Measurements from ENCODE around the gene TMEM266. TPM values are rescaled to one million over a fixed set of nuclear protein-coding genes. Genes with fewer than 3 reads are reported as not detected.
A peak's percentile ranks its signal among the peaks of the same experiment; 100 is the strongest.

TMEM266 gene
- polyA plus RNA-seq, 1 donor from 2014 or later, result 0.20 TPM

DNA sequence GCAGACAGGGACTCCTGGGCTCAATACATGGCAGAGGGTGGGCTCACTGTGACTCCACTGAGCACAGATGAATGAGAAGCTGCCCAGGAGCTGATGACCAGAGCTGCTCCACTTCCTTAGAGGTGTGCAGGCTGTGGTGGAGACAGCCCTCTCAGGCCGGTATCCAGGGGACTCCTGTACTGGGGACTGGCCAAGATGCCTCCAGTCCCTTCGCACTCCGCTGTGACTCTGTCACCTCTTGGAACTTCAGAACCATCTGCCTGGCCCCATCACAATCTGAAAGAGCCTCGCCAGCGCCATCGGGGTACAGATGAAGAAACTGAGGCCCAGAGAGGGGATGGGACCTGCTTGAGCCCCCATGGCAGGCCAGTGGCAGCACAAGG lies 140.3 kb downstream of the TMEM266 start:
- H3K4me3 Mint-ChIP-seq, result no peak overlapping the region
- no peaks in the 10 kb centered on the region for H3K9me3 Mint-ChIP-seq
- peak overlapping the region in 1 of 3 donors; percentile 53 for H3K27ac Mint-ChIP-seq
- peaks cover 4 to 17% (median 9%) of the 10 kb centered on the region in 3 donors for H3K4me1 Mint-ChIP-seq
- H3K27me3 Mint-ChIP-seq, result no peaks in the 10 kb centered on the region
- H3K36me3 Mint-ChIP-seq, result peaks cover 1% of the 10 kb centered on the region

DNA sequence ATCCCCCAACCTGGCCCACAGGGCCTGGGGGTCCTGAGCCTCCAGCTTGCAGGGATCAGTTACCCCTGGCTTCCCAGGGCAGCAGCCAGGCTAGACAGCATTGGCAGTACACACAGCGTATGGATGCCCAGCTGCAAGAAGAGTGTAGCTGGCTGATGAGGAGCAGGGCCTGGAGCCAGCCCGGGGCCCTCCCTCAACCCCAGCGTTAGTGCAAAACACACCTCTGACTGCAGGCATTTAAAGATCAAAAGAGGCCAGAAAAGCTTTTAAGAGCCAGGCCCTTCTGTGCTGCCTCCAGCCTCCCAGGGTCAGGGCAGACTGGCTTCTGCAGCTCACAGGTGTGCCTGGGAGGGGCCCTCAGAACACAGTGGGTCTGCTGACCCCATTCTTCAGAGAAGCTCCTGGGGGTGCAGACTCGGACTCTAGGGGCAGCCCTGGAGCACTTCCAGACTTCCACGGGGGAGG lies 140.9 kb downstream of the TMEM266 start:
- Mint-ChIP-seq H3K27ac (peak overlapping the region in 2 of 3 donors; percentile 53 to 81), H3K9me3 (no peaks in the 10 kb centered on the region), H3K36me3 (peaks cover 1% of the 10 kb centered on the region), H3K4me3 (peak overlapping the region in 1 of 4 donors; percentile 23), H3K27me3 (no peaks in the 10 kb centered on the region), H3K4me1 (peaks cover 4 to 16% (median 9%) of the 10 kb centered on the region in 3 donors)

DNA sequence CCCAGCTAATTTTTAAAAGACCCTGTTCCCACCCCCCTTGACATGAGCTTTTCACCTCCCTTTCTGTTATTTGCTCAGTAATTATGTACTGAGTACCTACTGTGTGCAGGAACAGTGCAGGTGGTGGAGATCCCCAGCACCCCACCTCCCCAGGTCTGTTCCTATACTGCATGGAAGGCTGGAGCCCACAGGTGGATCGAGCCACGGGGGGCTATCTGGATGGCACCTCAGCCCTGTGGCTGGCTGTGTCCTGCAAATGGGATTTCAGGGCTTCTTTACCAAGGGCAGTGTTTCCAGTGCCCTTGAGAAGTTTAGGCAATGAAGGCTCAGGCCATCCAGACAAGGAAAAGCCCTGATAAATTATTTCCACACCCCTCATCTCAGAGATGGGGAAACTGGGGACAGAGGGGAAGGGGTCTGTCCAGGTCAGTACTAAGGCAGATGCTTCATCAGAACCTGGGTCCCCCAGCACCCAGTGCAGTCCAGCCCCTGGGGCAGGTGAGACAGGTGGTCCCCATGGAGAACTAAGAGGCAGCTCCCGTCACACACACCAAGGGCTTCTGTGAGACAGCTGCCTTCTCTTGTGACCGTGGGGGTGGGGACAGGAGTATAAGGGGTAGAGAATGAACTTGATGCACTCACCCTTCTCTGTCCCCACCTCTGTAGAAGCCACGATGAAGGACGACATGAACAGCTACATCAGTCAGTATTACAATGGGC lies 141.9 kb downstream of the TMEM266 start:
- no peak overlapping the region for H3K27ac Mint-ChIP-seq

DNA sequence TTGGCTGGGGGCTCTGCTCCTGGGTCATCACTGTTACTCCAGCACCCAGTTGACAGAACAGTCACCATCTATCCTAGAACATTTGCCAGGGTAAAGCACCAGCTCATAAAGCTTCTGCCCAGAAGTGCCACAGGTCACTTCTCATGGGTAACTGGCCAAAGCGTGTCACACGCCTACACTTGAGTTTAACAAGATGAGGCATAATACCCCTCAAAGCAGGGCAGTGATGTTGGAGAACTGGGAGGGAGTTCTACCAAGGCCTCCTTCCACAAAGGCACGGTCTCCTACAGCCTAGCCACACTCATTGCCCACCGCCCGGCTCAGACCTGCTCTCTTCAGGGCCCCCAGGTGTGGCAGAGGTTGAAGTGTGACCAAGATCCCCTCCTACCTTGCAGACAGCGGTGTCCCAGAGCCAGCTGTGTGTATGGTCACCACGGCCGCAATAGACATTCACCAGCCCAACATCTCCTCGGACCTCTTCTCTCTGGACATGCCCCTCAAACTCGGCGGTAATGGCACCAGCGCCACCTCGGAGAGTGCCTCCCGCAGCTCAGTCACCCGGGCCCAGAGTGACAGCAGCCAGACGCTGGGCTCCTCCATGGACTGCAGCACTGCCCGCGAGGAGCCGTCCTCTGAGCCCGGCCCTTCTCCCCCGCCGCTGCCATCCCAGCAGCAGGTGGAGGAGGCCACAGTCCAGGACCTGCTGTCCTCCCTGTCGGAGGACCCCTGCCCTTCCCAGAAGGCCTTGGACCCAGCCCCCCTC lies 143.7 kb downstream of the TMEM266 start:
- Mint-ChIP-seq H3K9me3 (no peaks in the 10 kb centered on the region), H3K36me3 (peaks cover 3% of the 10 kb centered on the region), H3K27ac (no peak overlapping the region), H3K4me3 (no peak overlapping the region), H3K27me3 (no peaks in the 10 kb centered on the region), H3K4me1 (peaks cover 0 to 1% (median 0%) of the 10 kb centered on the region in 3 donors)

More for the DNA sequence above, 141.9 kb downstream of the TMEM266 start:
- Mint-ChIP-seq H3K4me1 (peaks cover 4 to 10% (median 8%) of the 10 kb centered on the region in 3 donors), H3K9me3 (no peaks in the 10 kb centered on the region), H3K4me3 (no peak overlapping the region), H3K36me3 (peaks cover 3% of the 10 kb centered on the region), H3K27me3 (no peaks in the 10 kb centered on the region)

DNA sequence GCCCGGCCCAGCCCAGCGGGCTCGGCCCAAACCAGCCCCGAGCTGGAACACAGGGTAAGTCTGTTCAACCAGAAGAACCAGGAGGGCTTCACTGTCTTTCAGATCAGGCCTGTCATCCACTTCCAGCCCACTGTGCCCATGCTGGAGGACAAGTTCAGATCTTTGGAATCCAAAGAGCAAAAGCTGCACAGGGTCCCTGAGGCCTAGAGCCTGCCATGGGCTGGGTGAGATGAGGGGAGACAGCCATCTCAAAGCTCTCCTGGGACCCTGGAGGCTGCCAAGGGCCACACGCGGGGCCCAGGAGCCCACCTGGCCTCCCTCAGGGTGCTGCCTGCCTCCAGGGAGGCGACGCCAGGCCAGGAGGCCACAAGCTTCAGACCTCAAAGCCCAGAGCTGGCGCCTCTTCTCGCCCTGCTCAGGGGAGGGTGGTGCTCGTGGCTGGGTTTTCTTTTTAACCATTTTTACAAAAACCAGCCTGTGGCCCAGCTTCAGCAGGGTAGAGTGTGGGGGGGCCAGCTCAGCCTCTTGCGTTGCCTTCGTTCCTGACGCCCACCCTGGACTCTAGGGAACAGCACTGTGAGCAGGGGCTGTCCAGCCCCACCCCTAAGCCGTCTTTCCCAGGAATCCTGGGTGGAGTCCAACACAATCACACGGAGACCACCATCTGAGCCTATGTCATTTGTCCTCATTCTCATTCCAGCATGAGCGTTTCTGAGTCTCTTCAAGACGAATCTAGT lies 144.5 kb downstream of the TMEM266 start:
- Mint-ChIP-seq H3K27ac (no peak overlapping the region), H3K36me3 (peaks cover 3% of the 10 kb centered on the region), H3K4me3 (no peak overlapping the region), H3K27me3 (no peaks in the 10 kb centered on the region), H3K9me3 (no peaks in the 10 kb centered on the region), H3K4me1 (peaks cover 0 to 1% (median 0%) of the 10 kb centered on the region in 3 donors)

DNA sequence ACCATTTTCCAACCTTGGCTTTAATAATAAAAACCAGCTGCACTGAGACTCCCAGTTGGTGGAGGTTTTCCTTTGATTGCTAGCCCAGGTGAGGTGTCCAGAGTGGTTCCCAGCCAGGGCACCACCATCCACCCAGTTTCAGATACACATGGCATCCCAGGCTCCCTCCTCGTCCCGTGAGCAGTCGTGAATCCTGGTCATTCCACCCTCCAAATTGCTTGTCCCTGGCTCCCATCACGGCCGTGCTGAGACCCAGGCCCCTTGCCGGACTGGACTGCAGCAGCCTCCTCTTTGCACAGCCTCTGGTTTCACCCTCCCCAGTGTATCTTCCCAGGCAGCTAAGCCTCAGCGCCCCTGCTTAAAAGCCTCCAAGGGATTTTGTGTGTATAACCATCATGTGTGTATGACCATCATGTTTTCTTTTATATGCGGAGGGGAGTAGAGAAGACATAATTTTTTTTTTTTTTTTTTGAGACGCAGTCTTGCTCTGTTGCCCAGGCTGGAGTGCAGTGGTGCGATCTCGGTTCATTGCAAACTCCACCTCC lies 145.2 kb downstream of the TMEM266 start:
- Mint-ChIP-seq H3K4me1 (peaks cover 0 to 1% (median 0%) of the 10 kb centered on the region in 3 donors), H3K27me3 (no peaks in the 10 kb centered on the region), H3K36me3 (peaks cover 6% of the 10 kb centered on the region), H3K9me3 (no peaks in the 10 kb centered on the region), H3K4me3 (no peak overlapping the region), H3K27ac (no peak overlapping the region)

DNA sequence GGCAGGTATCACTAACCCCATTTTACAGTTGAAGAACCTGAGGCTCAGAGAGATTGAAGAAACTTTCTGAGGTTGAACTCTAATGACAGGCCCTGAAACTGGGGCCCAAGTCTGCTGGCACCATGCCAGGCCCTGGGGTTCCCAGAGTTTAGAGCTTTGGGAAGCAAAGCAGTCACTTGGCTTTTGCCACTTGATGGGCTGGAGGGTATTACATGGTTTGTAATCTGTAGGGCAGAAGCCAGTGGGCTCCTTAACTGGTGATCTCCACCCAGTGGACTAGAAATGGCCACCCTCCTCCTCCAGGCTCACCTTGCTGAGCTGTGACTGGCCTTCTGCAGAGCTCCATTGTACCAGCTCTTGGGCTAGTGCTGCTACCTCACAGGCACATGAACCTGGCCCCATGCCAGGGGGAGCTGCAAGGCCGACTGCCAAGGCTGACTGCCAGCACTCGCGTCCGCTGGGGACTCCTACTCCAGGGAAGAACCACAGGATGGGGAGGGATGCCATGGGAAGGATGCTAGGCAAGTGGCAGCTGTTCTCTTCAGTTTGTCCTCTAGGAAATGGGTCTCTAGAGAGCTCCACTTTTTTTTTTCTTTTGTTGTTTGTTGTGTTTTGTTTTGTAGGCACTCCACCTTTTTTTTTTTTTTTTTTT lies 146.7 kb downstream of the TMEM266 start:
- H3K9me3 Mint-ChIP-seq, result no peaks in the 10 kb centered on the region
- no peak overlapping the region for H3K4me3 Mint-ChIP-seq
- peaks cover 12% of the 10 kb centered on the region for H3K36me3 Mint-ChIP-seq
- peaks cover 0 to 1% (median 0%) of the 10 kb centered on the region in 3 donors for H3K4me1 Mint-ChIP-seq
- peak overlapping the region in 1 of 3 donors; percentile 63 for H3K27ac Mint-ChIP-seq
- no peaks in the 10 kb centered on the region for H3K27me3 Mint-ChIP-seq

DNA sequence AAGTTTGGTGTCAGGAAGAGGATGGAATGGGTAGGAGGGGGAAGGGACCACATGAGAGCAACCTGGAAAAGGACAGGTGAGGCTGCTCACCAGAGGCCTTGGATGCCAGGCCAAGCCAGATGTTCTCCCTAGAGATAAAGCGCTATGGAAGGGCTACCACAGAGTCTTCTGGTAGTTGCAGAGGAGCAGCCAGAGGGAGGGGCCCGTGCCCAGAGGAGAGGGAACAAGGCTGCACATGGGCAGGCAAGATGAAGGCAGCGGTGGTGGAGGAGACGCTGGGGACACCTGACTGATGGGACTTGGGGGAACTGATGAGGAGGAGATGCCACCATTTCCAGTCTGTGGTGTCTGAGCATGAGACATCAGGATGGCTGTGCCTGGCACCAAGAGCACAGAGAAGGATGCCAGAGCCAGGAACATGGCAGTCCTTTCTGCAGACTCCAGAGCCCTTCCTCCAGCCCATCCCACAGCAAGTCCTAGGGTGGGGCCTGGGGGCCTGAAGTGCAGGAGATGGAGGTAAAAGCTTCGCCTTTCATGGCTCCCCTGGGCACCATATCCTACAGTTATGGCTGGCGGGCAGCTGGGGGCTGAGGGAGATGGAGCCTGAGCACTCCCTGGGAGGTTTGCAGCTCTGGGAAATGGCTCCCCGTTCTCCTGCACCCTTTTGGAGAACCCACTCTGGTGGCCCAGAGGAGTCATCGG lies 148.4 kb downstream of the TMEM266 start:
- Mint-ChIP-seq H3K27me3 (no peaks in the 10 kb centered on the region), H3K9me3 (no peaks in the 10 kb centered on the region), H3K4me3 (no peak overlapping the region), H3K4me1 (no peaks in the 10 kb centered on the region), H3K27ac (peak overlapping the region in 1 of 3 donors; percentile 57), H3K36me3 (peaks cover 13% of the 10 kb centered on the region)

DNA sequence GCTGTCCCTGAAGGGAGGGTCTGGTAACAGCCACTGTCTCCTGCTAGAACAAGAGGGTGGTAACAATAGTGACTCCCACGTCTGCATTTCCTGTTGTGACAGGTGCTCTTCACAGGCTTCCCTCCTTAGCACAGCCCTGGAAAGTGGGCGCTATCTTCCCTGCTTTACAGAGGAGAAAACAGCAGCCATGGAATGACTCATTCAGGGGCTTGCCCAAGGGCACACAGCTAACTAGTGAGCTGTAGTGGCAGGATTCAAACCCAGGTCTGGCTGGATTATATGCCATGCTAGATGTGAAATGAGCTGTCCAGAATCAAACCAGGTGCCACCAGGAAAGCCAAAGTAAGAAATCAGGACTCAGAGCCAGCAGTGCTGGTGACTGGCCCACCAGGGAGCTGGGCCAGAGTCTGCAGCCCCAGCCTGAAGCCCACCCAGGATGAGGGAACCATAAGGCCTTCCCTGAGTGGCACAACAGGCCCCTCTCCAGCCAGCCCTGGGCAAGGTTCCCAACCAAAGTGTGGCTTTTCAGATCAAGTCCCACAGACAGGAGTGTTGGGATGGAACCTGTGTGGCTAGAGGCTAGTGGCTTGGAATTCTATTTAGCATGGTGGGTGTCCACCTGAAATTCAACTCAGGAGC lies 149.1 kb downstream of the TMEM266 start:
- Mint-ChIP-seq H3K27me3 (no peaks in the 10 kb centered on the region), H3K36me3 (peaks cover 15% of the 10 kb centered on the region), H3K9me3 (no peaks in the 10 kb centered on the region), H3K27ac (no peak overlapping the region), H3K4me1 (no peaks in the 10 kb centered on the region), H3K4me3 (no peak overlapping the region)

DNA sequence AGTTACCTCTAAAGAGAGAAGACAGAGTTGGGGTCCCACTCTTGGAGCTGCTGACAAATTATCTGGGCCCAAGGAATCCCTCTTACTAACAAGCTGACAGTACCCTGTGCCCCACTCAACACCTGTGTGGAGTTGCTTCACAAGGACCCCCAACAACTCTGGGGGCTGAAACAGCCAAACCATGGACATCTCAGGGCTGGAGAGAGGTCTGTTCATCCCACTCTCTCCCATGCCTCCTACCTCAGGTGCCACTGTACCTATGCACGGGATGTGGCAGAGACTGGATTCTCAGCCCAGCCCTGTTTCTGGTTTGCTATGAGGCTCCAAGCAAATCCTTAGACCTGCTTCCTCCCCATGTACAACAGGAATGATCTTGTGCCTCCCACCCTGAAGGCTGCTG lies 149.7 kb downstream of the TMEM266 start:
- H3K9me3 Mint-ChIP-seq, result no peaks in the 10 kb centered on the region
- no peak overlapping the region for H3K27ac Mint-ChIP-seq
- peaks cover 17% of the 10 kb centered on the region for H3K36me3 Mint-ChIP-seq
- no peak overlapping the region for H3K4me3 Mint-ChIP-seq
- no peaks in the 10 kb centered on the region for H3K27me3 Mint-ChIP-seq
- no peaks in the 10 kb centered on the region for H3K4me1 Mint-ChIP-seq

DNA sequence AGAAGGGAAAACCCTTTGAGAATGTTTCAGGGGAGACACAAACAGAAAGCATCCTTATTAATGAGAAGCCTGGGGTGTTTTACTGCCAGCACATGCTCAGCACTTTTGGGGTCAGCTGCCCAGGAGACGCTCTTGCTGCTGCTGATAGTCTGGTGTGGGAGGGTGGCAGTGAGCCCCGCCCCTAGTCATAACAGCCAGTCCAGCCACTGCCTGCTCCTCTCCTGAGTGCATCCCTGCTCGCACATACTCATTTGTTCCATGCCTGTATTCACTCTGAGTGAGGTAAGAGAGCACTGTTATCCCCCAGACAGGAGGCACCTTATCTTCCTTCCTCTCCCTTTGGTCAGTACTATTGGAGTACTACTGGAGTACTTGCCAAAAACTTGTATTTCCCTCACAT lies 150.2 kb downstream of the TMEM266 start:
- Mint-ChIP-seq H3K9me3 (no peaks in the 10 kb centered on the region), H3K27ac (no peak overlapping the region), H3K27me3 (no peaks in the 10 kb centered on the region), H3K4me3 (no peak overlapping the region), H3K36me3 (peaks cover 17% of the 10 kb centered on the region), H3K4me1 (no peaks in the 10 kb centered on the region)

DNA sequence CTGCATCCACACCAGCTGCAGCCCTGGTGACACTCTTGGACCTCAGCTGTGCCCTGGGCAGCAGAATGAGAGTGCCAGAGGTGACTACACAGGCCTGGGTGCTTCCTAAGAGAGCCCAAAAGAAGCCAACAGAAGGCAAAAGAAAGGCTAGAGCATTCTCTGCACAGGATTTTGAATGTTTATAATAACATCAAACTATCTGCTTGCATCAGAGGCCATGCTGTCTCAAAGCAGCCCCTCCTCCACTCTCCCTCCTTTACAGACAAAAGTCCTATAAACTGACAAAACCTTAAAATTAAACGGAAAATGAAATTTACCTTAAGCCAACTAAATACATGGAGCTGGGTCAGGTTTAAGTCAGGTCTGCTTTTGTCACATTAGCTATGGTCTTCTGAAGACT lies 155.8 kb downstream of the TMEM266 start:
- H3K27me3 Mint-ChIP-seq, result no peaks in the 10 kb centered on the region
- H3K27ac Mint-ChIP-seq, result peak overlapping the region in 1 of 3 donors; percentile 8
- H3K36me3 Mint-ChIP-seq, result peaks cover 21% of the 10 kb centered on the region
- H3K4me3 Mint-ChIP-seq, result no peak overlapping the region
- H3K9me3 Mint-ChIP-seq, result peaks cover 0 to 3% (median 1%) of the 10 kb centered on the region in 3 donors
- H3K4me1 Mint-ChIP-seq, result peaks cover 0 to 10% (median 1%) of the 10 kb centered on the region in 3 donors

DNA sequence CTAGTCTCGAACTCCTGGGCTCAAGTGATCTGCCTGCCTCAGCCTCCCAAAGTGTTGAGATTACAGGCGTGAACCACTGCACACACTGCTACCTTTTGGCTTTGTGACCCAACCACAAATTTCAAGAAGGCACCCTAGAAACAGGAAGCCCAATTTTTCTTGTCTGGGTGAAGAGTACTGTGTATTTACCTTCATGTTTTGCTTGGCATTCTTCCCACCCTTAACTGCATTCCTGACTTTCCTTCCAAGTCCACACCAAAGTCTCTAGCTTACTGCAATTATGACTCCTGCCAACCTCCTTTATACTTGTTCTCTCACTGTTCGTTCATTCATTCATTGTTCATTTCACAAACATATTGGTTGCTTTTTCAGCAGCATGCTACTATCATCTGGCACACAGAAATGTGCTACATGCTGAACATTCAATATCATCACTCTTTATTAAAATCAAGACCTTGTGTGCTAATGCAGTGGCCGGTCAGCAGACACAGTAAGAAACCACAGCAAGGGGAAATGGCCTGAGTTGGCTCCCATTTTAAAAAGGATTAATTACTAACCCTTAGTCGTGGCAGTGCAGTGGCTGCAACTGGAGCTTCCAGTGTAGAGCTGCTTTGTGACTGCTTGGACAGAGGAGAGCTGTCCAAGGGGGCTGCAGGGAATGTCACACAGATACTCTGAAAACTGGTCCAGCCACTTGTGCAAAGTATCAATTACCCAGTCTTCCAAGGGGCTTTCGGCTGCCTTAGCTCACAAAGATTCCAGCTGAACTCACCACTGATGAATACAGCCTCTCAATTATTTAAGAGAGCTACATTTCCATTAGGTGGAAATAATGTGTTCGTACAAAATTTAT lies 157.5 kb downstream of the TMEM266 start:
- H3K27ac Mint-ChIP-seq, result no peak overlapping the region
- H3K4me1 Mint-ChIP-seq, result peaks cover 0 to 10% (median 1%) of the 10 kb centered on the region in 3 donors
- H3K27me3 Mint-ChIP-seq, result no peaks in the 10 kb centered on the region
- peaks cover 0 to 3% (median 1%) of the 10 kb centered on the region in 3 donors for H3K9me3 Mint-ChIP-seq
- H3K36me3 Mint-ChIP-seq, result peaks cover 18% of the 10 kb centered on the region
- no peak overlapping the region for H3K4me3 Mint-ChIP-seq

Data from IgD-negative memory B cell (primary cell).